ENCODE measurements around the gene ING5.

DNA sequence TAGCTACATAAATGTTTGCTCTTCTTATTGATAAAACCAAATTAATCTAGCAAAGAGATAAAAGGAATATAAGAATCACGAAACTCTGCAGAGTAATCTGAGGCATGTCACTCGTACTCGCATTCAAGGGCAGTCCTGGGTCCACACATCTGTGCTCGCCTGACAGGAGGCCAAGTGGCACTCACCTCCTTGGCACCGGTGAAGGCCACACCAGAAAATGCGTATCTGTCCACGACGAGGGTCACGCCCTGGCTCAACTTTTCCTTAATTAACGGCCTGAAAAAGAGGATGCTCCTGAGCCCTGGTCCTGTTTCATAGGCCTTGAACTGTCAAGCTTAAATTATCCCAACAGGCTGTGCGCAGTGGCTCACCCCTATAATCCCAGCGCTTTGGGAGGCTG is 21.8 kb upstream of the ING5 start:
- TF ChIP-seq POLR2A (IDR thresholded peaks at IDR 0.05; ENCODE audit: borderline replicate concordance, extremely low read depth, insufficient read depth, insufficient read length) (no peak), ATF3 (IDR thresholded peaks at IDR 0.05) (no peak), POLR2AphosphoS5 (IDR thresholded peaks at IDR 0.05; ENCODE audit: low read depth, low read length) (no peak), FOSL1 (IDR thresholded peaks at IDR 0.05; ENCODE audit: low read depth) (no peak), EZH2phosphoT487 (IDR thresholded peaks at IDR 0.05; ENCODE audit: borderline replicate concordance) (no peak), EZH2 (IDR thresholded peaks at IDR 0.05) (no peak), SIN3A (IDR thresholded peaks at IDR 0.05; ENCODE audit: low read depth) (no peak), MAX (IDR thresholded peaks at IDR 0.05) (no peak), YY1 (IDR thresholded peaks at IDR 0.05; ENCODE audit: extremely low read depth, insufficient replicate concordance, low read depth, low read length) (no peak), RAD21 (IDR thresholded peaks at IDR 0.05; ENCODE audit: low read depth) (no peak), TCF7L2 (IDR thresholded peaks at IDR 0.05; ENCODE audit: borderline replicate concordance, extremely low read depth, insufficient read depth, insufficient read length) (no peak), CEBPB (IDR thresholded peaks at IDR 0.05; ENCODE audit: low read depth) (no peak)
- TF ChIP-seq, protein P1, sequence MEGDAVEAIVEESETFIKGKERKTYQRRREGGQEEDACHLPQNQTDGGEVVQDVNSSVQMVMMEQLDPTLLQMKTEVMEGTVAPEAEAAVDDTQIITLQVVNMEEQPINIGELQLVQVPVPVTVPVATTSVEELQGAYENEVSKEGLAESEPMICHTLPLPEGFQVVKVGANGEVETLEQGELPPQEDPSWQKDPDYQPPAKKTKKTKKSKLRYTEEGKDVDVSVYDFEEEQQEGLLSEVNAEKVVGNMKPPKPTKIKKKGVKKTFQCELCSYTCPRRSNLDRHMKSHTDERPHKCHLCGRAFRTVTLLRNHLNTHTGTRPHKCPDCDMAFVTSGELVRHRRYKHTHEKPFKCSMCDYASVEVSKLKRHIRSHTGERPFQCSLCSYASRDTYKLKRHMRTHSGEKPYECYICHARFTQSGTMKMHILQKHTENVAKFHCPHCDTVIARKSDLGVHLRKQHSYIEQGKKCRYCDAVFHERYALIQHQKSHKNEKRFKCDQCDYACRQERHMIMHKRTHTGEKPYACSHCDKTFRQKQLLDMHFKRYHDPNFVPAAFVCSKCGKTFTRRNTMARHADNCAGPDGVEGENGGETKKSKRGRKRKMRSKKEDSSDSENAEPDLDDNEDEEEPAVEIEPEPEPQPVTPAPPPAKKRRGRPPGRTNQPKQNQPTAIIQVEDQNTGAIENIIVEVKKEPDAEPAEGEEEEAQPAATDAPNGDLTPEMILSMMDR (IDR thresholded peaks at IDR 0.05 in 2 of 3, conservative IDR thresholded peaks at IDR 0.05 in 1 of 3; ENCODE audit: borderline replicate concordance in 1 of 3, insufficient read depth in 1 of 3, low read depth in 2 of 3, low read length in 2 of 3): no peak
- TF ChIP-seq, protein P2, sequence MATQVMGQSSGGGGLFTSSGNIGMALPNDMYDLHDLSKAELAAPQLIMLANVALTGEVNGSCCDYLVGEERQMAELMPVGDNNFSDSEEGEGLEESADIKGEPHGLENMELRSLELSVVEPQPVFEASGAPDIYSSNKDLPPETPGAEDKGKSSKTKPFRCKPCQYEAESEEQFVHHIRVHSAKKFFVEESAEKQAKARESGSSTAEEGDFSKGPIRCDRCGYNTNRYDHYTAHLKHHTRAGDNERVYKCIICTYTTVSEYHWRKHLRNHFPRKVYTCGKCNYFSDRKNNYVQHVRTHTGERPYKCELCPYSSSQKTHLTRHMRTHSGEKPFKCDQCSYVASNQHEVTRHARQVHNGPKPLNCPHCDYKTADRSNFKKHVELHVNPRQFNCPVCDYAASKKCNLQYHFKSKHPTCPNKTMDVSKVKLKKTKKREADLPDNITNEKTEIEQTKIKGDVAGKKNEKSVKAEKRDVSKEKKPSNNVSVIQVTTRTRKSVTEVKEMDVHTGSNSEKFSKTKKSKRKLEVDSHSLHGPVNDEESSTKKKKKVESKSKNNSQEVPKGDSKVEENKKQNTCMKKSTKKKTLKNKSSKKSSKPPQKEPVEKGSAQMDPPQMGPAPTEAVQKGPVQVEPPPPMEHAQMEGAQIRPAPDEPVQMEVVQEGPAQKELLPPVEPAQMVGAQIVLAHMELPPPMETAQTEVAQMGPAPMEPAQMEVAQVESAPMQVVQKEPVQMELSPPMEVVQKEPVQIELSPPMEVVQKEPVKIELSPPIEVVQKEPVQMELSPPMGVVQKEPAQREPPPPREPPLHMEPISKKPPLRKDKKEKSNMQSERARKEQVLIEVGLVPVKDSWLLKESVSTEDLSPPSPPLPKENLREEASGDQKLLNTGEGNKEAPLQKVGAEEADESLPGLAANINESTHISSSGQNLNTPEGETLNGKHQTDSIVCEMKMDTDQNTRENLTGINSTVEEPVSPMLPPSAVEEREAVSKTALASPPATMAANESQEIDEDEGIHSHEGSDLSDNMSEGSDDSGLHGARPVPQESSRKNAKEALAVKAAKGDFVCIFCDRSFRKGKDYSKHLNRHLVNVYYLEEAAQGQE (IDR thresholded peaks at IDR 0.05; ENCODE audit: low read depth): no peak
